ENCODE results near the gene GSTO2. TPM values are rescaled to one million over a fixed set of nuclear protein-coding genes. Genes with fewer than 3 reads are reported as not detected.
"Not testable (repeated sequence)": the region's sequence is repeated elsewhere in the genome, so short reads cannot be mapped to it uniquely, and the experiment has no call there.

GSTO2 gene
- total and polyA plus RNA-seq, 2 donors, result 3.4 to 6.5 TPM

DNA sequence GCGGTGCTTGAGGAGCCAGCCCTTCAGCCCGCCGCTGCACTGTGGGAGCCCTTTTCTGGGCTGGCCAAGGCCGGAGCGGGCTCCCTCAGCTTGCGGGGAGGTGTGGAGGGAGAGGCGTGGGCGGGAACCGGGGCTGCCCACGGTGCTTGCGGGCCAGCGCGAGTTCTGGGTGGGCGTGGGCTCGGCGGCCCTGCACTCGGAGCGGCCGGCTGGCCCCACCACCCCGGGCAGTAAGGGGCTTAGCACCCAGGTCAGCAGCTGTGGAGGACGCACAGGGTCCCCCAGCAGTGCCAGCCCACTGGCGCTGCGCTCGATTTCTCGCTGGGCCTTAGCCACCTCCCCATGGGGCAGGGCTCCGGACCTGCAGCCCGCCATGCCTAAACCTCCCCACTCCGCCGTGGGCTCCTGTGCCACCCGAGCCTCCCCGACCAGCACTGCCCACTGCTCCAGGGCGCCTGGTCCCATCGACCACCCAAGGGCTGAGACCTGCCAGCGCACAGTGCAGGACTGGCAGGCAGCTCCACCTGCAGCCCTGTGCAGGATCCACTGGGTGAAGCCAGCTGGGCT is 23.8 kb upstream of the GSTO2 start:
- no peaks in the 10 kb centered on the region for H3K36me3 ChIP-seq (ENCODE audit: insufficient read depth)
- no peak for DNase-seq (ENCODE audit: extremely low spot score)
- 97% methylated on average over 34 of the region's 34 CpGs for WGBS
- H3K27ac ChIP-seq (ENCODE audit: low read depth), result no peak overlapping the region
- no peaks in the 10 kb centered on the region for H3K4me1 ChIP-seq (ENCODE audit: insufficient read depth)
- no peak overlapping the region for H3K4me3 ChIP-seq (ENCODE audit: low read depth, low read length)

DNA sequence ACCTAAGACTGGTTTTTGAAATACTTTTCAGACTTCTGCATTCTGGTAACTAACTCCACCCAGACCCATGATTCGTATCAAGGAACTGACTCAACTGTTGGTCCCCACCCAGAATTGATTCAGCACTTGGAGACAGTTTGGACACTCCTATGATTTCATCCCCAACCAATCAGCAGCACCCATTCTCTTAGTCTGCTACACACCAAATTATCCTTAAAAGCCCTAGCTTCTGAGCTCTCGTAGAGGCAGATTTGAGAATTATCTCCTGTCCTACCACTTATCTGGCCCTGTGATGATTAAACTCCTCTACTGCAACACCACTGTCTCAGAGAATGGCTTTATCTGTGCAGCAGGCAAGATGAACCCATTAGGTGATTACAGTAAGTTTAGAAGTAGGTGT is 22.0 kb upstream of the GSTO2 start:
- H3K4me1 ChIP-seq (ENCODE audit: insufficient read depth), result no peaks in the 10 kb centered on the region
- no peak overlapping the region for H3K27ac ChIP-seq (ENCODE audit: low read depth)
- WGBS, result 55% methylated on average over 2 of the region's 2 CpGs

DNA sequence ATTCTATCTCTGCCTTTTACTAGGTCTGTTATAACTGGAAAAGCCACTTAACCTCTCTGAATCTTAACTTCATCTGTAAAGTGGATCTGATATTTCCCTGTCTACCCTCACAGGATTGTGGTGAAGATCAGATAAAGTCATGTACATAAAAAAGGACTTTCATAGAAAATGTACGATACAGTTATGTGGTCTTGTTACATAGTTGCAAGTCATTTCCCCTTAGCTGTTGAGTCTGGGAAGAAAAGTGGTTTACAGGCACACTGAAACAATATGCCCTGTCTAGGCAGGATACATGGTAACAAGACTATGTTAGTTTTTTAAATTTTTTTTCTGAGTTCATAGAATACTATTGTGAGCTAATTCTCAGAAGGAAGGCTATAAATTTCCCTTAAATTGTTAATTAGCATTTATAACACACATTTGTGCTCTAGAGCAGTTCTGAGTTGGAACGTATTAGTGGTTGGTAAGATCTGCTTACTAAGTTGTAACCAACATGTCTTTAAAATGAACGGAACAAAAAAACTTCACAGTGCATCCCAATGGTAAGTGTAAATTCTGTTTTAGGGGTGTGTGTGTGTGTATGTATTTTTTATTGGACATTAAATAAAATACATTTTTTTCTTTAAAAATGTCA is 21.4 kb upstream of the GSTO2 start:
- DNase-seq (ENCODE audit: extremely low spot score), result no peak
- no peaks in the 10 kb centered on the region for H3K36me3 ChIP-seq (ENCODE audit: insufficient read depth)
- H3K27ac ChIP-seq (ENCODE audit: low read depth), result no peak overlapping the region
- no peak overlapping the region for H3K4me3 ChIP-seq (ENCODE audit: low read depth, low read length)
- no peaks in the 10 kb centered on the region for H3K4me1 ChIP-seq (ENCODE audit: insufficient read depth)
- WGBS, result 78% methylated on average over 3 of the region's 3 CpGs

More for the DNA sequence above, 22.0 kb upstream of the GSTO2 start:
- no peak for DNase-seq (ENCODE audit: extremely low spot score)
- Histone ChIP-seq H3K36me3 (ENCODE audit: insufficient read depth) (no peaks in the 10 kb centered on the region), H3K4me3 (ENCODE audit: low read depth, low read length) (no peak overlapping the region)

DNA sequence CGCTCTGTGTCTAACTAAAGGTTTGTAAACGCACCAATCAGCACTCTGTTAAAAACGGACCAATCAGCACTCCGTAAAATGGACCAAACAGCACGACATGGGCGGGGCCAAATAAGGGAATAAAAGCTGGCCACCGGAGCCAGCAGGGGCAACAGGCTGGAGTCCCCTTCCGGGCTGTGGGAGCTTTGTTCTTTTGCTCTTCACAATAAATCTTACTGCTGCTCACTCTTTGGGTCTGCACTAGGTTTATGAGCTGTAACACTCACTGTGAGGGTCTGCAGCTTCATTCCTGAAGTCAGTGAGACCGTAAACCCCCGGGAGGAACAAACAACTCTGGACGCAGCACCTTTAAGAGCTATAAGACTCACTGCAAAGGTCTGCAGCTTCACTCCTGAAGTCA is 20.1 kb upstream of the GSTO2 start:
- not testable (repeated sequence) for DNase-seq (ENCODE audit: extremely low spot score); H3K4me3 ChIP-seq (ENCODE audit: low read depth, low read length); H3K4me1 ChIP-seq (ENCODE audit: insufficient read depth); H3K36me3 ChIP-seq (ENCODE audit: insufficient read depth); H3K27ac ChIP-seq (ENCODE audit: low read depth)
- WGBS, result 57% methylated on average over 11 of the region's 11 CpGs

DNA sequence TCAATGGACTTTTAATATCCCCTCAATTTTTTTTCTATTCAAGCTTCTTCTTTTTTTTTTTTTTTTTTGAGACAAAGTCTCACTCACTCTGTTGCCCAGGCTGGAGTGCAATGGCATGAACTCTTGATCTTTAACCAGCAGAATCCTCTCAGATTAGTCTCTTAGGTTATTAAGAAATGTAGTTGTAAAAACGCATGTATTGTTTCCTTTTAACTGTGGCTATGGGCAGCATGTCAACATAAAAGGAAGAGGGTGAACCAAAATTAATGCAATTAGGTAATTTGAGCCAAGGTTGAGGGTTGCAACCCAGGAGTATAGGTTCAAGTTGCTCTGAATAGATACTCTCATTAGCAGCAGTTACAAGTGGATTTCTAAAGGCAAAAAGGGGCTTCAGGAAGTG is 18.6 kb upstream of the GSTO2 start:
- WGBS, result 59% methylated on average over 1 of the region's 1 CpG
- Histone ChIP-seq H3K27ac (ENCODE audit: low read depth) (no peak overlapping the region), H3K4me3 (ENCODE audit: low read depth, low read length) (no peak overlapping the region), H3K4me1 (ENCODE audit: insufficient read depth) (no peaks in the 10 kb centered on the region), H3K36me3 (ENCODE audit: insufficient read depth) (no peaks in the 10 kb centered on the region)
- DNase-seq (ENCODE audit: extremely low spot score), result no peak

DNA sequence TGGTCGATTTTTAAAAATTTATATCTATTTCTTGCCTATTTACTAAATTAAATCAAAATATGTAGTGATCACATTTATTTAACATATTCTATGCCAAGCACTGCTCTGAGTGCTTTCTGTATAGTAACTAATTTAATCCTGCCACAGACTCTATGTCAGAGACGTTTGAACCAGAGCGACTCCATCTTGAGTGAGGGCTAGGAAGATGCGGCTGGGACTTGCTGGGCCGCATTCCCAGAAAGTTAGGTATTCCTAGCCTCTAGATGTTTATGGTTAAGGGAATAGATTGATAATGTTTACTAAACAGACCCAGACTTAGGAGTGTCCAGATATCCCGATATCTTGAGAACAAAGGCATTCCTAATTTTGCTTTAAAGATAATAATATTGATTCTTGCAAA is 17.5 kb upstream of the GSTO2 start:
- no peaks in the 10 kb centered on the region for H3K36me3 ChIP-seq (ENCODE audit: insufficient read depth)
- no peaks in the 10 kb centered on the region for H3K4me1 ChIP-seq (ENCODE audit: insufficient read depth)
- WGBS, result 87% methylated on average over 6 of the region's 6 CpGs
- no peak overlapping the region for H3K4me3 ChIP-seq (ENCODE audit: low read depth, low read length)
- DNase-seq (ENCODE audit: extremely low spot score), result no peak
- no peak overlapping the region for H3K27ac ChIP-seq (ENCODE audit: low read depth)

DNA sequence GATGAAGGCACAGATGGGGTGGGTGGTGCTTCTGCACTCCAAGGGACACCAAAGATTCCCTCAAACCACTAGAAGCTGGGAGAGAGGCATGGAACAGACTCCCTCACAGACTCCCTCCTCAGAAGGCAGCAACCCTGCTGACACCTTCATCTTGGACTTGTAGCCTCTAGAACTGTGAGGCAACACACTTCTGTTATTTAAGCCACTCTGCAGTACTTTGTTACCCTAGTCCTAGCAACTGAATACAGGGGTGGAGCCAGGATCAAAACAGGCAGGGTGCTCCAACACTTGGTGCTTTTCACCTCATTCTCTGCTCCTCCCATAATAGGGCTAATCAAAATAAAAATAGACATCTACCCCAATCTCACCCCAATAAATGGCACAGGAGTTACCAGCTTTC is 16.6 kb upstream of the GSTO2 start:
- Histone ChIP-seq H3K36me3 (ENCODE audit: insufficient read depth) (no peaks in the 10 kb centered on the region), H3K4me1 (ENCODE audit: insufficient read depth) (no peaks in the 10 kb centered on the region), H3K4me3 (ENCODE audit: low read depth, low read length) (no peak overlapping the region), H3K27ac (ENCODE audit: low read depth) (no peak overlapping the region)
- no peak for DNase-seq (ENCODE audit: extremely low spot score)

DNA sequence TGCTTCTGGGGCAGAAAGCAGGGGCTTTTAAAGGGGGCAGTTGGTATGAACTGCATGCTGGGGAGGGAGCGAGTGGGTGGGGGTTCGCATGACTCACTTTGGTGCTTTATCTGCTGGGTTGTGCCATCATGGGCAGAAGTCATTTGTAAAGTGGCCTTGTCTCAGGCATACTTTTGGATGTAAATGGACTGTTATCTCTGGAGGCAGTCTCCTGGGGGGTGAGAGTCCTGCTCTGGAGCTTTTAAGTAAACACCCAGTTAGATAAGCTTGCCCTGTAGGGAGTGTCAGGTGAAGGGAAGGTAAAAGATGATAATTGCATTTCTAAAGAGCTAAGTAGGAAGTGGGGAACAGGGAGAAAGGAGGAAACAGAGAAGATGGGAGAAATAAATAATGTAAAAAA is 15.9 kb upstream of the GSTO2 start:
- no peak for DNase-seq (ENCODE audit: extremely low spot score)
- Histone ChIP-seq H3K27ac (ENCODE audit: low read depth) (no peak overlapping the region), H3K36me3 (ENCODE audit: insufficient read depth) (no peaks in the 10 kb centered on the region), H3K4me1 (ENCODE audit: insufficient read depth) (no peaks in the 10 kb centered on the region), H3K4me3 (ENCODE audit: low read depth, low read length) (no peak overlapping the region)
- 88% methylated on average over 2 of the region's 2 CpGs for WGBS

DNA sequence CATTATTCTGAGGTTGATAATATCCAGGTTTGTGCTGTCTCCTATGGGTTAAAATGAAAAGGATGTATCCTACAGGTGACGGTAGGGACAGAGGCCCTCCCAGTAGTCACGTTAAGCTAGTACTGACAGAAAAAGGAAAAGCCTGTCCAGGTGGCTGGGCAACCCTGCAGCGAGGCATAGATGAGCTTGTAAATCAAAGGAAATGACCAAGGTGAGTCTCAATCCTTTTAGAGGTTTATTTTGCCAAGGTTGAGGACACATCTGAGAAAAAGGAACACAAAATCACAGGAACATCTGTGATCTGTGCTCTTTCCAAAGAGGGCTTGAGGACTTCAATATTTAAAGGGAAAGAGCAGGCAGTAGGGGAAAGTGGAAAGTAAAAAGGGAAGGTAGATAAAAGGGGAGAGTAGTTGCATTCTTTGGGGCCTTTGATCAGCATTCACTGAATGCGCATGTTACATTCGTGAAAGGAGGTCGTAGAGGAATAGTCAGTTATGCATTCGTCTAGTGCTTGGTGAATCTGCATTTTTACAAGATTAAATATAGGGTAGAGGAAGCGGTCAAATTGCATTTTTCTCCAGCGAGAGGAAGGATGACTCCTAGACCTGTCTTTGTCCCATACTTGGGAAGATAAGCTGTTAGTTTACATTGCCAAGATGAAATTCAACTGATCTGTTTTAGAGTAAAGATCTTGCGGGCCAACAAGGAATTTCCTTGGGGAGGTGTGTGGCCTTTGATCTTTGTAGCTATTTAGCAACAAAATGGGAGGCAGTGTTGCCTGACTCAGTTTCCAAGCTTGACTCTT is 15.2 kb upstream of the GSTO2 start:
- Histone ChIP-seq H3K36me3 (ENCODE audit: insufficient read depth) (no peaks in the 10 kb centered on the region), H3K4me1 (ENCODE audit: insufficient read depth) (no peaks in the 10 kb centered on the region), H3K27ac (ENCODE audit: low read depth) (peak overlapping the region; percentile 98), H3K4me3 (ENCODE audit: low read depth, low read length) (peak overlapping the region; percentile 93)
- DNase-seq (ENCODE audit: extremely low spot score), result no peak
- WGBS, result 58% methylated on average over 10 of the region's 10 CpGs

DNA sequence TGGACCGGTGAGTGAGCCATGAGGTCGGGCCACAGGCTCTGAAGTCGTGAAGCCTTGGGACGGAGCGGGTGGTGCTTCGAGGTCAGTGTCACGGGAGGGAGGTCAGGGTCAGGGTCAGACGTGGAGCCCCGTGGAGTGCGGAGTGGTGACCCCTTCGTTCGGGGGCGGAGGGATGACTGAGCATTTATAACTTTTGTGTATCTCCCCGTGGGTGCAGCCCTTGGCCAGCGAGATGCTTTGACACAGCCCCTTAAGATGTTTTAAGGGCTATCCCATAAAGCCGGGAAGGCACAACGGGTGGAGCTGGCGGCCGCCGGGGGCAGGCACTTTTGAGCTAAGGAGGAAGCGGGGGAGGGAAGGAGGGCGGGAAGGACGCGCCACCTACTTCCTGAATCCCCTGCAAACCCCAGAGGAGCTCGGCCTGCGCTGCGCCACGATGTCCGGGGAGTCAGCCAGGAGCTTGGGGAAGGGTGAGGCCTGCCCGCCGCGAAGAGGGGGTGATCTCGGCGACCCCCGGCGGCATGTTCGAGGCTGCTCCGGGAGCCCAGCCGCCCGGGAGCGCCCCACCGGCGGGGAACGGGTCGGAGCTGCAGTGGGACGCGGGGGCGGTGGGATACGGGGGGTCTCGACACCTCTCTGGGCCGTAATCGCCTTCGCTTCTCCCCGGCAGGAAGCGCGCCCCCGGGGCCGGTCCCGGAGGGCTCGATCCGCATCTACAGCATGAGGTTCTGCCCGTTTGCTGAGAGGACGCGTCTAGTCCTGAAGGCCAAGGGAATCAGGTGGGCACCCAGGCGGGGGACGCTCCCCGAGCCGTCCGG is 14.3 kb upstream of the GSTO2 start, which contains the start of gene GSTO1:
Gene GSTO1, plus strand, starts transcription at position 400 of the 818 bp plus-strand sequence. Its CDS starts 37 bp downstream, at position 437.
- peak within 1 kb of the TSS; percentile 98 for H3K27ac ChIP-seq (ENCODE audit: low read depth)
- WGBS, result under 1% methylated on average over 69 of the region's 69 CpGs
- peak within 1 kb of the TSS; percentile 93 for H3K4me3 ChIP-seq (ENCODE audit: low read depth, low read length)
- no peaks in the 10 kb centered on the region for H3K4me1 ChIP-seq (ENCODE audit: insufficient read depth)
- no peak for DNase-seq (ENCODE audit: extremely low spot score)
- no peaks in the 10 kb centered on the region for H3K36me3 ChIP-seq (ENCODE audit: insufficient read depth)

DNA sequence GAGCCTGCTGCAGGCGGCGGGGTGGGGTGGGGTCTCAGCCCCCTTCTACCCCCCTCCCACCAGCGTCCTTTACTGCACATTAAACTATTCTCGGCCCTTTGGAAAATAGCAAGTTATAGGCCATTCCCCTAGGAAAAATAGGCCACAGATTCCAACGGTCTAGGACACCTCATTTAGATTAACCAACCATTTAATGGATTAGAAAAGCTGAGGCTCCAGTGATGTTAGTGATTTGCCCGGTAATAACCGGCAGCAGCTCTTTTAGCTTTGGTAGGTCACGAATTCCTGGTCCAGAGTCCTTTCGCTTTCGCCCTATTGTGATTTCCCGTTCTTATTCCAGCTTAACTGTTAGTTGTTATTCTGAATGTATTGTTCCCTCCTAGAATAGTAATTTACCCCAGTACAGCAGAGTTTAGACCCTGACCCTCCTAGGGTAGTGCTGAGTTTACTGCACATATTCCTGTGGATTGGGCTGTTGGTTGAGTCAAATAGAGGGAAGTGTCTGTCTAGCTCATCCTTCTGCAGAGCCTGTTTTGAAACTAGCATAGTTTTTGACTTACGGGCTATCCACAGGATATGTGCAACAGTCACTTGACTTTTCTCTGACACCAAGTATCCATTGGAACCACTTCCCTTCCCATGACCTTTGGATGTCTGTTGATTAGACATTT is 13.5 kb upstream of the GSTO2 start:
- H3K27ac ChIP-seq (ENCODE audit: low read depth), result peak overlapping the region; percentile 98
- no peak for DNase-seq (ENCODE audit: extremely low spot score)
- H3K4me3 ChIP-seq (ENCODE audit: low read depth, low read length), result peak overlapping the region; percentile 93
- no peaks in the 10 kb centered on the region for H3K36me3 ChIP-seq (ENCODE audit: insufficient read depth)
- no peaks in the 10 kb centered on the region for H3K4me1 ChIP-seq (ENCODE audit: insufficient read depth)
- WGBS, result under 1% methylated on average over 12 of the region's 12 CpGs

DNA sequence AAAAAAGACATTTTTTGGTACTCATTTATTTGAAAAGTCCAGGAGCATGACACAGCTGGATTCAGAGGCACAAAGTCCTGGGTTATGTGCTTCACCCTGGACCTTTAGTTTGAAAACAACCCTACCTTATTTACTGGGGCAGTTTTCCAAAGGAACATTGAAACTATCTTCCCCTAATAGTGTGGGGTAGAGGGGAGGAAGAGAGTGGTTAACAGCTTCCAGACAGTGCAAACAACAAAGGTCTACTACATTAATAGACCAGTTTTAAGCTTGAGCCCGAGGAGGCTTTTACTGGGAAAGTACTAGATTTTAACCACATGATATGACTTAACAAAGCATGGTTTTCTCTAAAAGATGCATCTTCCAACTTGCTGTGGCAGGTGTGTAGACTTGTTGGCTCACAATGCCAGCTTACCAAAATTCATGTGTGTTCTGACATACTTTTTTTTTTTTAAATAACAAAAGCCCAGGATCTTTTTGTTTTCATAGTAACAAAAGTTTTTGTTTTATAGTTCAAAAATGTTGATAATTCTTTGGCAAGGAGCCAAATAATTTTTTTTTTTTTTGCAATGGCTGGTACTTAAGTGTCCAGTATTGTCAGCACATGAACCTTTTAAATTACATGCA is 12.5 kb upstream of the GSTO2 start:
- H3K4me3 ChIP-seq (ENCODE audit: low read depth, low read length), result no peak overlapping the region
- no peaks in the 10 kb centered on the region for H3K36me3 ChIP-seq (ENCODE audit: insufficient read depth)
- H3K27ac ChIP-seq (ENCODE audit: low read depth), result no peak overlapping the region
- WGBS, result 11% methylated on average over 1 of the region's 1 CpG
- no peak for DNase-seq (ENCODE audit: extremely low spot score)
- no peaks in the 10 kb centered on the region for H3K4me1 ChIP-seq (ENCODE audit: insufficient read depth)

DNA sequence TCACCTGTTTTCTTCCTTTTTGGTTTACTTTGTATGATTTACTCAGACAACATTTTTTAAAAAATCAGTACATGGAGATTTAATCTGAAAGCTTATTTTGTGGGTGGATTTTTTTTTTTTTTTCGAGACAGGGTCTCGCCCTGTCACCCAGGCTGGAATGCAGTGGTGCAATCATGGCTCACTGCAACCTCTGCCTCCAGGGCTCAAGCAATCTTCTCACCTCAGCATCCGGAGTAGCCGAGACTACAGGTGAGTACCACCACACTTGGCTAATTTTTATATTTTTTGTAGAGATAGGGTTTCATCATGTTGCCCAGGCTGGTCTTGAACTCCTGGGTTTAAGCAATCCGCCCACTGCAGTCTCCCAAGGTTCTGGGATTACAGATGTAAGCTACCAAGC is 11.7 kb upstream of the GSTO2 start:
- DNase-seq (ENCODE audit: extremely low spot score), result no peak
- Histone ChIP-seq H3K4me3 (ENCODE audit: low read depth, low read length) (no peak overlapping the region), H3K27ac (ENCODE audit: low read depth) (no peak overlapping the region), H3K4me1 (ENCODE audit: insufficient read depth) (peaks cover 2% of the 10 kb centered on the region), H3K36me3 (ENCODE audit: insufficient read depth) (no peaks in the 10 kb centered on the region)
- 95% methylated on average over 5 of the region's 5 CpGs for WGBS
